Uterus (tissue), 2 donors: ENCODE results near the gene PCIF1.
A peak's percentile ranks its signal among the peaks of the same experiment; 100 is the strongest.

Experiments
- CTCF ChIP-seq, 4 experiments: fragments of 200-600 bp in 2 of 4; fragments of 450-650 bp in 2 of 4; sonication (generic) in 2 of 4; IDR thresholded peaks; one replicate each; pipeline ENCODE4 v1.5.1; 2016 to 2019; ENCODE audit warnings: antibody characterized with exemption in 4 of 4, mild to moderate bottlenecking in 2 of 4, moderate library complexity in 1 of 4
- POLR2A ChIP-seq, 2 donors: fragments of 450-650 bp; IDR thresholded peaks; one replicate each; pipeline ENCODE4 v1.6.1; 2016; ENCODE audit warnings: antibody characterized with exemption in 2 of 2, mild to moderate bottlenecking in 1 of 2, moderate library complexity in 1 of 2

- peak; percentile 15 to 38 (median 31) for TF ChIP-seq CTCF (IDR thresholded peaks at IDR 0.05)
- no peak for TF ChIP-seq POLR2A (IDR thresholded peaks at IDR 0.05)
Measured at GRCh38 chr20:45963059-45964005, 28.8 kb downstream of the PCIF1 start.
